Eye (tissue), 1 donor: ENCODE data around the gene NELFA.
"Not testable (repeated sequence)": the region's sequence is repeated elsewhere in the genome, so short reads cannot be mapped to it uniquely, and the experiment has no call there.

ENCODE experiments used
- DNase-seq: peaks from one replicate; pipeline ENCODE4 v3.0.0-alpha.2; 2015

NELFA gene

DNA sequence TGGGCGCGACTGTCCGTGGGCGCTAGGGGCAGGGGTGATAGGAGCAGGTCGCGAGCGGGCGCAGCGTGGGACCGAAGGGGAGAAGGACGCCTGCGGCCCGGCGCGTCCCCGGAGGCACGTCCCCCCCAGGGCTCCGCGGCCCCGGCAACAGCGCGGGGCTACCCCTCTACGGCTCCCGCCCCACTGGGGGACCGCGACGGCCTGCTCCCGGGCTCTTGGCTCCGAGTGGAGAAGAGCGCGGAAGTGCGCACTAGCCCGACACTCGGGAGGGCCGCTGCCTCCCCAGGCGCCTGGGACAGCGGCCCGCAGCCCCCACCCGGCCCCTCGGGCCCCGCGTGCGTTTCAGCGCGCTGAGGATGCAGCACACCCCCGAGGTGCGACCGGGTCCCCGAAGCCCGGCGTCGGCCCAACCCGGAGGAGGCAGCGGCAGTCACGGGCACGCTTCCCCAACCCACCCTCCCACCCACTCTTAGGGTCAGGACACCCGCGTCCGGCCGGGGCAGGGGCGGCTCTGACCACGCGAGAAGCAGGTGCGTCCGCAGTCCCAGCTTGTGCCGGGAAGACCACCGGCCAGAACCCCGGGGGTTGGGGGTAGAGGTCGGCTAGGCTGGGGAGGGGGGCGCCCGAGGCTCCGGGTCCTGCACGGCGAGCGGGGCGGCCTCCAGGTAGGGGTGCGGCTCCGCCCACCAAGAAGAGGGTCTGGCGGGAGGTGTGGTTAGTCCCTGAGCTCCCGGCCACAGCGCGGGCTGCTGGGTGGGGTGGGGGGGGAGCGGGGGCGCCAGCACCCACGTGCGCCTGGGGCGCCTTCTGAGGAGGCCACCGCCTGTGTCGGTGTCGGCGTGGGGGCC, 31.8 kb upstream of the NELFA start:
- peak; percentile 10 for DNase-seq

DNA sequence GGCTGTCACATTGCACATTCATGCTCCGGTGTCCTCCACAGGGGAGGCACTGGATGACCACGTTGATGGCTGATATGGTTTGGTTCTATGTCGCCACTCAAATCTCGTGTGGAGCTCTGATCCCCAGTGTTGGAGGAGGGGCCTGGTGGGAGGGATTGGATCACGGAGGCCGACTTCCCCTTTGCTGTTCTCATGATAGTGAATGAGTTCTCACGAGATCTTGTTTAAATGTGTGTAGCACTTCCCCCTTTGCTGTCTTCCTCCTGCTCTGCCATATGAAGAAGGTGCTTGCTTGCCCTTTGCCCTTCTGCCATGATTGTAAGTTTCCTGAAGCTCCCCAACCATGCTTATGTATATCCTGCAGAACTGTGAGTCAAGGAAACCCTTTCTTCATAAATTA, 28.1 kb upstream of the NELFA start:
- DNase-seq = no peak

DNA sequence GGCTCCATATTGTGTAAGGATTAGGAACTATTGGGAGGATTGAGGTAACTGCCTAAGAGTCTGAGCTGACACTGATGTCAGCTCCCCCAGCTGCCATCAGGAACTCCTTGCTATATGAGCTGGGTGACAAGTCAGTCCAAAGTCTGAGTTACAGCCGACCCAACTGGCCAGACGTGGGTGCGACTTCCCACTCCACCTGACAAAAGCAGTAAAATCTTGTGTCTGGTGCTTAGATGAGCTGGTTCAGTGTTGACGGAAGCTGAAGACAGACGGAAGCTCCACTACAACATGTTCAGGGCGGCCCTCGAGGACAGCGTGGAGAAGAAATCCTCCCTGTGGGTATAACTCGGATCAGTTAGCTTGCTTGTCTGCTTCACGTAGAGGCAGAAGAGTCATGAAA, 27.6 kb upstream of the NELFA start:
- DNase-seq = no peak

DNA sequence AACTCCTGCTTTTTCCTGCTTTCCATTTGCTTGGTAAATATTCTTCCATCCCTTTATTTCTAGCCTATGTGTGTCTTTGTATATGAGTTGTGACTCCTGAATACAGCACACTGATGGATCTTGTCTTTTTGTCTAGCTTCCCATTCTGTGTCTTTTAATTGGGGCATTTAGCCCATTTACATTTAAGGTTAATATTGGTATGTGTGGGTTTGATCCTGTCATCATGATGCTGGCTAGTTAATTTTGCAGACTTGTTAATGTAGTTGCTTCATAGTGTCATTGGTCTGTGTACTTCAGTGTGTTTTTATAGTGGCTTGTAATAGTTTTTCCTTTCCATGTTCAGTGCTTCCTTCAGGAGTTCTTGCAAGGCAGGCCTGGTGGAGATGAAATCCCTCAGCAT, 22.4 kb upstream of the NELFA start:
- not testable (repeated sequence) for DNase-seq

DNA sequence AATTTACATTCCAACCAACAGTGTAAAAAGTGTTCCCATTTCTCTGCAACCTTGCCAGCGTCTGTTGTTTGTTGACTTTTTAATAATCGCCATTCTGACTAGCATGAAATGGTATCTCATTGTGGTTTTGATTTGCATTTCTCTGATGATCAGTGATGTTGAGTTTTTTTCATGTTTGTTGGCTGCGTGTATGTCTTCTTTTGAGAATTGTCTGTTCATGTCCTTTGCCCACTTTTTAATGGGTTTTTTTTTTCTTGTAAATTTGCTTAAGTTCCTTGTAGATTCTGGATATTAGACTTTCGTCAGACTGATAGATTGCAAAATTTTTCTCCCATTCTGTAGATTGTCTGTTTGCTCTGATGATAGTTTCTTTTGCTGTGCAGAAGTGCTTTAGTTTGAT, 18.3 kb upstream of the NELFA start:
- DNase-seq = not testable (repeated sequence)

DNA sequence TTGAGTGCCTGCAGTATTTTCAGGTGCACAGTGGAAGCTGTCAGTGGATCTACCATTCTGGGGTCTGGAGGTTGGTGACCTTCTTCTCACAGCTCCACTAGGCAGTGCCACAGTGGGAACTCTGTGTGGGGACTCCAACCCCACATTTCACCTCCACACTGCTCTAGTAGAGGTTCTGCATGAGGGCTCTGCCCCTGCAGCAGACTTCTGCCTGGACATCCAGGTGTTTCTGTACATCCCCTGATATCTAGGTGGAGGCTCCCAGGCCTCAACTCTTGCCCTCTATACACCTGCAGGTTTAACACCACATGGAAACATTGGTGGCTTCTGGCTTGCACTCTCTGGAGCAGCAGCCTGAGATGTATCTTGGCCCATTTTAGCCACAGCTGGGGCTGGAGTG, 17.0 kb upstream of the NELFA start:
- DNase-seq = no peak

DNA sequence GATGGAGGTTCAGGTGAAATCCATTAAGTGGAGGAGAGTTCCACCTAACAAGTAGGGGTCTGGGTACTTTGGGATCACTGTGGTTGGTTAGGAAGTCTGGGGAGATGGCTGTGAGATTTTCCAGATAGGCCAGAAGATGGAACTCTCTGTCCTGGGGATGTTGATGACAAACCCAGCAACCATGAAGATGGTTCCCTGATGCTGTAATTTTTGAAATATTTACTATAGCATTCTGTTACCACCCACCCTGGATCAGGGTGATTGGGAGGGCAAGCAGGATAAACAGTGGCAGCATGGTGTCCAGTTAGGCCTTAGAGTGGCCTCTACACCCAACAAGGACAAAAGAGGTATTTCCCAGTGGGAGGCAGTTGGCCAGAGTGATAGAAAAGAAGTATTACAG, 15.9 kb upstream of the NELFA start:
- DNase-seq = no peak

DNA sequence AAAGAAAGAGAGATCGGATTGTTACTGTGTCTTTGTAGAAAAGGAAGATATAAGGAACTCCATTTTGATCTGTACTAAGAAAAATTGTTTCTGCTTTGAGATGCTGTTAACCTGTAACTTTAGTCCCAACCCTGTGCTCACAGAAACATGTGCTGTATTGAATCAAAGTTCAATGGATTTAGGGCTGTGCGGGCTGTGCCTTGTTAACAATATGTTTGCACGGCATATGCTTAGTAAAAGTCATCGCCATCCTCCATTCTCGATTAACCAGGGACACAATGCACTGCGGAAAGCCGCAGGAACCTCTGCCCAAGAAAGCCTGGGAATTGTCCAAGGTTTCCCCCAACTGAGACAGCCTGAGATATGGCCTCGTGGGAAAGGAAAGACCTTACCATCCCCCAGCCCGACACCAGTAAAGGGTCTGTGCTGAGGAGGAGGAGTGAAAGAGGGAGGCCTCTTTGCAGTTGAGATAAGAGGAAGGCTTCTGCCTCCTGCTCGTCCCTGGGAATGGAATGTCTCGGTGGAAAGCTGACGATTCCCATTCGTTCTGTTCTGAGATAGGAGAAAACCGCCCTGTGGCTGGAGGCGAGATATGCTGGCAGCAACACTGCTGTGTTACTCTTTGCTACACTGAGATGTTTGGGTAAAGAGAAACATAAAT, 12.7 kb upstream of the NELFA start:
- not testable (repeated sequence) for DNase-seq

DNA sequence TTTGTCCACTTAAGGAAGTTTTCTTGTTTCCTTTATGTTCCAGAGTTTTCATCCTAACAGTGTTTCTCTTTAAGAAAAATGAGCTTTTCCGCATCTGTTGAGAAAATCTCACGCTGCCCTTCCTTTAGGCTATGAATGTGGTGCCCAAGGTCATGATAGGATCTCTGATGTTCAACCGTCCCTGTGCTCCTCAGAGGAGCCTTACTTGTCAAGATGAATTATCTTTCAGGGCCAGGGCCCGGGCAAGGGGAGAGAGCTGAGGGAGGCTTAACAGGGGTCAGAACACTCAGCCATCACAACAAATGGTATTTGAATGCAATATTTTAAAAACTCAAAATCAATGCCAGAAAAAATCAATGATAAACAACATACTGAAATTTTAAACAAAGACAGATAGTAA, 6.2 kb upstream of the NELFA start:
- peak; percentile 64 for DNase-seq

DNA sequence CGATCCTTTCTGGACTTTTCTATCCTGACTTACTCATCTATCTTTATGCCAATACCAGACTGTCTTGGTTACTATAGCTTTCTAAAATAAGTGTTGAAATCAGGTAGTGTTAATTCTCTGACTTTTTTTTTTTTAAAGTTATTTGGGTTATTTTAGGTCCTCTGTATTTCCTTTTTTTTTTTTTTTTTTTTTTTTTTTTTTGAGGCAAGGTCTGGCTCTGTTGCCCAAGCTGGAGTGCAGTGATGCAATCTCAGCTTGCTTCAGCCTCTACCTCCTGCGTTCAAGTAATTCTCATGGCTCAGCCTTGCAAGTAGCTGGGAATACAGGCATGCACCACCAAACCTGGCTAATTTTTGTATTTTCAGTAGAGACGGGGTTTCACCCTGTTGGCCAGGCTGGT, 2.8 kb upstream of the NELFA start:
- DNase-seq = no peak

DNA sequence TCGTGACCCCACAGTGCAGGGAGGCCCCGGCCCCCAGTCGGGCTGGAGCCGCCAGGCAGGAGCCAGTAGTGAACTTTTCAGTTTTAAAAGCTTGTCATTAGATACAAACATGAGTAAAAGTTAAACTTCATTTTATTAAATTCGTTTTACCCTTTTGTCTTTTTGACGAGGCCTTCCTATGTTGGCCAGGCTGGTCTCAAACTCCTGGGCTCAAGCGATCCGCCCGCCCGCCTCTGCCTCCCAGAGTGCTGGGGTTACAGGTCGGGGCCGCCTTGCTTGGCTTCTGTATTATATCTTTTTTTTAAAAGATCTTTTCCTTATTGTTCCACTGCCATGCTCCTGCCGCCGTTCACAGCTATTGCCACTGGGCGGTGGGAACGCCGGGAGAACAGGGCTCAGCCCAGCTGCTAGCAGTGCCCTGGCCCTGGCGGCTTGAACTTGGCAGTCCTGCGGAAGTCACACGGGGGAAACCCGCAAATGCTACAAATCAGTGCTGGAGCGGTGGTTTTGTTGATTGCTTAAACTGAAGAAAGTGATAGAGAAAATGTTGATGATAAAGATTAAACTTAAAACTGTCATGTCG, 968 bp upstream of the NELFA start:
- peak; percentile 81 for DNase-seq

DNA sequence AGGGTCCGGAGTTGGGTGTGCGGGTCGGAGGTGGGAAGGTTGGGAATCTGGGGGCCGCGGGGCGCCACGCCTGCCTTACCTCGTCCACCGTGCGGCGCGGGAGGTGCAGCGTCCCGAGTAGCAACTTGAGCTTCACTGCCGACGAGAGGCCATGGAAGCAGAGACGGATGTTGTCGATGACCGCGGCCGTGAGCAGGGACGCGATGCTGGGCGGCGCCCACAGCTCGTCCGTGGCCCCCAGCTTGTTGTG, 178 bp downstream of the NELFA start:
- DNase-seq = no peak

DNA sequence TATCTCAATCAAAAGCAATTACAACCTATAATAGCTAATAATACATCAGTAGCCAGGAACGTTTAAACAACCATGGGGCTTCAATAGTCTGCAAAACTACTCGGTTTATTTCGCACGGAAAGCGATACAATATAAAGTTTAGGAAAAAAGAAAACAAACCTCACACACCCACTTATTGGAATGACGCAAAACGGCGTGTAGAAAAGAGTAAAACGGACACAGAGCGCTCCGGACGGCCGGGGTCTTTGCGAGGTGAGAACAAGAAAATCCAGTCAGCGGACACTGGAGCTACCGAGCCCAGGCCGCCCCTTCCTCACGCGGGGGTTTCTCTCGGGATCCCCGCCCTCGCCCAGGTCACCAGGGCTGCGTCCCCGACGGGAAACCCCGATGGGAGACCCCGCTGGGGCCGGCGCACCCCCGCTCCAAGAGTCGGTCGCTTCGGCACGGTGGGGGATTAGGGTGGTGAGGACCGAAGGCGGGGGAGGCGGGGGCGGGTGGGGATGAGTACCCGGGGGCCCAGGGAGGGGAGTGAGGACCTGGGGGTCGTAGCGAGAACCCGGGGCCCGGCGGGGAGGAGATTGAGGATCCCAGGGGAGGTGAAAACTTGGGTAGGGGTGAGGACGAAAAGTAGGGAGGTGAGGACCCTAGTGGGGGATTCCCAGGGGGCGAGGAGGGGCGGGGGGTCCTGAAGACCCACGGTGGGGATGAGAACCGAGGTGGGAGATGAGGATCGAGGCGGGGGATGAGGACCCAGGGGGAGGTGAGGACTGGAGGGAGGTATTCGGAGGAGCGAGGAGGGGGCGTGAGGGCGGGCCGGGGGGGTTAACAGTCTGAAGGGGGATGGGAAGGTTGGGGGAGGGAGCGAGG, 737 bp downstream of the NELFA start:
- peak; percentile 36 for DNase-seq

DNA sequence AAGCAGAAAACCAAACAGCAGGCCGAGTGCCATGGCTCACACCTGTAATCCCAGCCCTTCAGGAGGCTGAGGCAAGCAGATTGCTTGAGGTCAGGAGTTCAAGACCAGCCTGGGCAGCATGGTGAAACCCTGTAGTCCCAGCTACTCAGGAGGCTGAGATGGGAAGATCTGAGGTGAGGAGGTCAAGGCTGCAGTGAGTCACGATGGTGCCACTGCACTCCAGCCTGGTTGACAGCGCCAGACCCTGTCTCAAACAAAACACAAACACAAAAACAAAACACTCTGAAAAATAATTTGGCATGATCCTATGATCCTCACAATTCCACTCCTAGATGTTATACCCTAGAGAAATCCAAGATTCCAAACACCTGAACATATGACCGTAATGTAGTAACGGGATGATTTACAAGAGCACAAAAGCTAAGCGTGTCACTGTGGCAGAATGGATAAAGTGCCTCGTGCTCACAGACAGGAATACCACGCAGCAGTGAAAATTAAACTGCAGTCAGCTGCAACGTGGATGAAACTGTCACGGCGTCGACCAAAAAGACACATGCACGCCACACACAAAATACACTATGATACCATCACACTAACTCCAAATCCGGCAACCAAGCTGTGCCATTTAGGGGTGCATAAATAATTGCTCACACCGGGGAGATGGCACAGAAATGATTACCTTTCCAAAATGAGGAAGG, 1.7 kb downstream of the NELFA start:
- DNase-seq = no peak

DNA sequence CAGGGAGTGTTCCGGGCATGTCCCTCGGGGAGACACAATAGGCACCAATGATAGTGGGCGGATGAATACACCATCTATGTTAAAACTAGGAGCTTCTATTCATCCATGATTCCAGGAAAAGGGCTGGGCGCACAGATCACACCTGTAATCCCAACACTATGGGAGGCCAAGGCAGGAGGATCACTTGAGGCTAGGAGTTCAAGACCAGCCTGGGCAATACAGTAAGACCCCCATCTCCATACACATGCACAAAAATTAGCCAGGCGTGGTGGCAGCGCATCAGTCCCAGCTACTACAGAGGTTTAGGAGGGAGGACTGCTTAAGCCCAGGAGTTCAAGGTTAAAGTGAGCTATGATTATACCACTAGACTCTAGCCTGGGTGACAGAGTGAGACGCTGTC, 2.4 kb downstream of the NELFA start:
- no peak for DNase-seq

DNA sequence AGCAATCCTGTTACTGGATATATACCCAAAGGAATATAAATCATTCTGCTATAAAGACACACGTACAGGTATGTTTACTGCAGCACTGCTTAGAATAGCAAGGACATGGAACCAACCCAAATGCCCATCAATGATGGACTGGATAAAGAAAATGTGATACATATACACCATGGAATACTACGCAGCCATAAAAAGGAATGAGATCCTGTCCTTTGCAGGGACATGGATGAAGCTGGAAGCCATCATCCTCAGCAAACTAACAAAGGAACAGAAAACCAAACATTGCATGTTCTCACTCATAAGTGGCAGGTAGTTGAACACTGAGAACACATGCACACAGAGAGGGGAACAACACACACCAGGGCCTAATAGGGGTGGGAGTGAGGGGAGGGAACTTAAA, 5.4 kb downstream of the NELFA start:
- not testable (repeated sequence) for DNase-seq

DNA sequence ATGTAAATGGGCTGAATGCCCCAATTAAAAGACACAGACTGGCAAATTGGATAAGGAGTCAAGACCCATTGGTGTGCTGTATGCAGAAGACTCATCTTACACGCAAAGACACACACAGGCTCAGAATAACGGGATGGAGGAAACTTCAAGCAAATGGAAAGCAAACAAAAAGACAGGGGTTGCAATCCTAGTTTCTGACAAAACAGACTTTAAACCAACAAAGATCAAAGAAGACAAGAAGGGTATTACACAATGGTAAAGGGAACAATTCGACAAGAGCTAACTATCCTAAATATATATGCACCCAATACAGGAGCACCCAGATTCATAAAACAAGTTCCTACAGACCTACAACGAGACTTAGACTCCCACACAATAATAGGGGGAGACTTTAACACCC, 9.5 kb downstream of the NELFA start:
- DNase-seq = not testable (repeated sequence)

DNA sequence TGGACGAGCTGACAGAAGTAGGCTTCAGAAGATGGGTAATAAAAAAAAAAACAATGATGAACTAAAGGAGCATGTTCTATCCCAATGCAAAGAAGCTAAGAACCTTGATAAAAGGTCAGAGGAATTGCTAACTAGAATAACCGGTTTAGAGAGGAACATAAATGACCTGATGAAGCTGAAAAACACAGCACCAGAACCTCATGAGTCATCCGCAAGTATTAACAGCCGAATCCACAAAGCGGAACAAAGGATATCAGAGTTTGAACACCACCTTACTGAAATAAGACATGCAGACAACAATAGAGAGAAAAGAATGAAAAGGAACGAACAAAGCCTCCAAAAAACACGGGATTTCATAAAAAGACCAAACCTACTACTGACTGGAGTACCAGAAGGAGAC, 10.5 kb downstream of the NELFA start:
- no peak for DNase-seq

DNA sequence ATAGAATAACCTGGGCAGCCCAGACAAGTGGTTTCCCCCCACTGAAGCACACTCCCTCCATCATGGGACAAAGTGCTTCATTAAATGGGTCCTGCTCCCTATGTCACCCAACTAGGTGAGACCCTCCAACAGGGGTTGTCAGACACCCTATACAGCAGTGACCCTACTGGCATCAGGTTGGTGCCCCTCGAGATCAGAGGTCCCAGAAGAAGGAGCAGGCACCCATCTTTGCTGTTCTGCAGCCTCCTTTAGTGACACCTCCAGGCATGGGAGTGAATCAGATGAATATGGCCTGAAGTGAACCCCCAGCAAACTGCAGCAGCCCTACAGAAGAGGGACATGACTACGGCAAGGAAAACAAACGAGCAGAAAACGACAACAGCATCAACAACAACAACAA, 11.1 kb downstream of the NELFA start:
- DNase-seq = no peak

DNA sequence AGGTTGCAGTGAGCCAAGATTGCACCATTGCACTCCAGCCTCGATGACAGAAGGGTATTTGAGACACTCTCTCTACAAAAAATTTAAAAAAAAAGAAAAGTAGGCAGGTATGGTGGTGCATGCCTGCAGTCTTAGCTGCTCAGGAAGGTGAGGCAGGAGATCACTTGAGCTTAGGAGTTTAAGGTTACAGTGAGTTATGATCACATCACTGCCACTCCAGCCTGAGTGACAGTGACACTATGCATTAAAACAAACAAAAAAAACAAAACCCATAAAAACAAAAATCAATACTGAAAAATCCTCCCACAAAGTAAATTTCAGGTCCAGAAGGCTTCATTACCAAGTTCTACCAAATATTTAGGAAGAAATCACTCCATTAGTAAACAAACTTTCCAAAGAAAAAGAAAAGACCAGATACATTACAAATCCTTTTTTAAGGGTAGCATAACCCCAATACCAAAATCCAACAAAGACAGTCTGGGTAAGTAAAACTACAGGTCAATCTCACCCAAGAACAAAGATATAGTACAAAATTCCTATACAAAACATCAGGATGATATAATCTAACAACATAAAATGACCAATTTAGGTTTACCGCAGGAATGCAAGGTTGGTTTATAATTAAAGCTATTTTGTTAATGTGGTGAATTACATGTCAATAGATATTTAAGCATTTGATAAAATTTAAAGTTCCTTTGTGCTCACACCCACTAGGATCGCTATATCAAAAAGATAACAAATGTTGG, 11.7 kb downstream of the NELFA start:
- no peak for DNase-seq

DNA sequence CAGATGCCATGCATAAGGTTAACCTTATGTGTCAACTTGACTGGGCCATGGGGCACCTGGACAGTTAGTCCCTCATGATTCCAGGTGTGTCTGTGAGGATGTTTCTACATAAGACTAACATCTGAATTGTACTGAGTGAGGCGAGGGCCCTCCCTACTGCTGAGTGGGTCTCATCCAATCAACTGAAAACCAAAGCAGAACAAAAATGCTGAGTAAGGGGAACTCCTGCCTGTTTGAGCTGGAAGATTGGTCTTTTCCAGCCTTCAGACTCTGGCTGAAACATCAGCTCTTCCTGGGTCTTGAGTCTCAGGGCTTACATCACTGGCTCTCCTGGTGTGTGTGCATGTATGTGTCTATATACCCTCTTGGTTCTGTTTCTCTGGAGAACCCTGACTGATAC, 13.8 kb downstream of the NELFA start:
- DNase-seq = no peak
